Keratinocyte (primary cell): ENCODE data around the gene LHFPL3. TPM values are rescaled to one million over a fixed set of nuclear protein-coding genes. Genes with fewer than 3 reads are reported as not detected.

Experiments used
- DNase-seq: peaks from one replicate; pipeline ENCODE4 v3.0.0-alpha.2; 2011; ENCODE audit warnings: low read depth, missing footprints, low spot score
- FAIRE-seq: peaks from 2 replicates; lab custom pipeline; 2011; peaks lifted over from hg19 to GRCh38; lab: Jason Lieb, UNC
- H2AFZ ChIP-seq: 2 replicates; pipeline ENCODE4 v1.6.0; 2012; ENCODE audit warnings: low read length, control low read depth, inconsistent platforms; ENCODE audit not compliant: control insufficient read depth
- H3K27ac ChIP-seq: 2 replicates; pipeline ENCODE4 v1.5.1; 2011; ENCODE audit warnings: low read length; ENCODE audit not compliant: control insufficient read depth, insufficient read depth
- H3K27me3 ChIP-seq: 3 replicates; pipeline ENCODE4 v1.6.0; 2011; ENCODE audit warnings: low read length; ENCODE audit not compliant: control insufficient read depth, insufficient read depth; ENCODE audit errors: extremely low read depth
- H3K36me3 ChIP-seq, 2 experiments: 2 replicates in 1 of 2; 3 replicates in 1 of 2; pipeline ENCODE4 v1.5.1; 2011; ENCODE audit warnings: low read length in 2 of 2, mild to moderate bottlenecking in 1 of 2; ENCODE audit not compliant: control insufficient read depth in 2 of 2, insufficient read depth in 2 of 2; ENCODE audit errors: extremely low read depth in 1 of 2
- H3K4me1 ChIP-seq: 3 replicates; pipeline ENCODE4 v1.5.1; 2011; ENCODE audit warnings: low read length; ENCODE audit not compliant: control insufficient read depth, insufficient read depth; ENCODE audit errors: extremely low read depth
- H3K4me2 ChIP-seq: 3 replicates; pipeline ENCODE4 v1.6.0; 2011; ENCODE audit warnings: low read depth, low read length; ENCODE audit not compliant: control insufficient read depth, insufficient read depth; ENCODE audit errors: extremely low read depth
- H3K4me3 ChIP-seq, 3 experiments: fragments of 200-600 bp in 1 of 3; sonication (generic) in 1 of 3; 2 replicates in 2 of 3; 3 replicates in 1 of 3; pipeline ENCODE4 v1.5.1; 2011 to 2016; ENCODE audit warnings: low read length in 3 of 3, mild to moderate bottlenecking in 3 of 3, control low read depth in 2 of 3, inconsistent platforms in 1 of 3, low read depth in 1 of 3, mixed read lengths in 1 of 3, mixed run types in 1 of 3, moderate library complexity in 1 of 3; ENCODE audit not compliant: control insufficient read depth in 2 of 3, insufficient read depth in 2 of 3; ENCODE audit errors: extremely low read depth in 1 of 3
- H3K79me2 ChIP-seq: 2 replicates; pipeline ENCODE4 v1.6.0; 2012; ENCODE audit warnings: low read length; ENCODE audit not compliant: control insufficient read depth, insufficient read depth
- H3K9ac ChIP-seq: 3 replicates; pipeline ENCODE4 v1.6.0; 2011; ENCODE audit warnings: low read length; ENCODE audit not compliant: control insufficient read depth, insufficient read depth; ENCODE audit errors: extremely low read depth
- H3K9me1 ChIP-seq: 3 replicates; pipeline ENCODE4 v1.6.0; 2011; ENCODE audit warnings: low read length; ENCODE audit not compliant: control insufficient read depth, insufficient read depth; ENCODE audit errors: extremely low read depth
- H3K9me3 ChIP-seq: 2 replicates; pipeline ENCODE4 v1.5.1; 2012; ENCODE audit warnings: low read depth, low read length; ENCODE audit not compliant: control insufficient read depth
- H4K20me1 ChIP-seq: 3 replicates; pipeline ENCODE4 v1.6.0; 2011; ENCODE audit warnings: low read length; ENCODE audit not compliant: control insufficient read depth, insufficient read depth; ENCODE audit errors: extremely low read depth
- CTCF ChIP-seq, 3 experiments: IDR thresholded peaks in 1 of 3; conservative IDR thresholded peaks in 1 of 3; optimal IDR thresholded peaks in 1 of 3; 2 replicates in 2 of 3; 3 replicates in 1 of 3; pipeline versions ENCODE3 to v1.5.1; 2011; ENCODE audit warnings: low read length in 3 of 3, mild to moderate bottlenecking in 3 of 3, moderate library complexity in 2 of 3, control low read depth in 1 of 3, inconsistent platforms in 1 of 3; ENCODE audit not compliant: insufficient read depth in 2 of 3; ENCODE audit errors: extremely low read depth in 1 of 3
- EZH2 ChIP-seq: IDR thresholded peaks from one replicate; pipeline ENCODE4 v1.6.1; 2012; ENCODE audit warnings: inconsistent platforms, mild to moderate bottlenecking, low read length, moderate library complexity
- dilution Hi-C: fragments of 300-500 bp; cut with MboI; formaldehyde crosslinking; loops from one replicate; pipeline ENCODE4 v1.7.0; 2020; ENCODE audit warnings: low sequenced_read_pairs; ENCODE audit not compliant: extremely low pct_ligation_motif_present
- polyA plus RNA-seq, 5 experiments: library from polyadenylated mRNA; depleted of rRNA in 3 of 5; stranded (reverse) in 3 of 5; stranded (forward) in 1 of 5; unstranded in 1 of 5; fragments of >200 nt; gene quantifications; 1 replicate in 1 of 5; 2 replicates in 3 of 5; 3 replicates in 1 of 5; pipeline versions ENCODE4 v1.2.1 to v1.2.3, GENCODE V29; 2011 to 2012; ENCODE audit warnings: missing spikeins in 2 of 5, low read depth in 1 of 5, low replicate concordance in 1 of 5

The LHFPL3 gene
- polyA plus RNA-seq, 1 donor (not counting 4 experiments of a cell fraction or from before 2014, with no cell fraction given): not detected

GRCh38 chr7:104524853-104525252 lies 196.4 kb downstream of the LHFPL3 start:
- no peak for FAIRE-seq
- H3K4me2 ChIP-seq: no peak overlapping the region

DNA sequence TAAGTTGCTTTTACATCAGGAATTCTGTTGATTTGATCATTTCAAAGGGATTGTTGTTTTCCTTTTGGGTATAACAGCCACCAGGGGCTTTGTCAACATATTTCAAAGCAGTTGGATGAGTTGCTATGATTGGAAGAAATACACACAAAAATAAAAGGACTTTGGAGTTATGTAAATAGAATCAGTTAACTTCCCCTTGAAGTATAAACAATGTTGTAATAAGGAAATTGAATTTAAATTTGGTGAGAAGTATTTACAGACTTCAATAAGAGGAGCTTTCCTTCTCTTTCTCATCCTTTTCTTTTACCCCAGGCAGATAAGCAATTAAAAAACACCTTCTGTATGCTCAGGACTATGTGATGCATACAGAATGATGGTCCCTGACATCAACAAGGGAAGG lies 199.7 kb downstream of the LHFPL3 start:
- no peak overlapping the region for H3K4me2 ChIP-seq
- H3K27ac ChIP-seq: no peak overlapping the region
- dilution Hi-C loops: no loop called here
- DNase-seq (no peak), FAIRE-seq (no peak)
- H3K9ac ChIP-seq: no peak overlapping the region
- H3K36me3 ChIP-seq: no peaks in the 10 kb centered on the region
- no peaks in the 10 kb centered on the region for H3K9me3 ChIP-seq
- TF ChIP-seq CTCF (optimal IDR thresholded peaks at IDR 0.05 in 1 of 3, IDR thresholded peaks at IDR 0.05 in 1 of 3, conservative IDR thresholded peaks at IDR 0.05 in 1 of 3; ENCODE audit: extremely low read depth in 1 of 3, insufficient read depth in 2 of 3, low read length in 3 of 3) (no peak), EZH2 (no peak)
- no peak overlapping the region for H3K4me3 ChIP-seq
- no peaks in the 10 kb centered on the region for H3K9me1 ChIP-seq
- H2AFZ ChIP-seq: no peak overlapping the region
- no peaks in the 10 kb centered on the region for H3K27me3 ChIP-seq
- no peaks in the 10 kb centered on the region for H3K79me2 ChIP-seq
- no peaks in the 10 kb centered on the region for H3K4me1 ChIP-seq
- no peaks in the 10 kb centered on the region for H4K20me1 ChIP-seq

More at GRCh38 chr7:104524853-104525252, 196.4 kb downstream of the LHFPL3 start:
- no peaks in the 10 kb centered on the region for H3K9me3 ChIP-seq
- DNase-seq: no peak
- no peak overlapping the region for H2AFZ ChIP-seq
- no peaks in the 10 kb centered on the region for H3K36me3 ChIP-seq
- no peaks in the 10 kb centered on the region for H3K9me1 ChIP-seq
- no peaks in the 10 kb centered on the region for H3K4me1 ChIP-seq
- no peaks in the 10 kb centered on the region for H4K20me1 ChIP-seq
- no peaks in the 10 kb centered on the region for H3K79me2 ChIP-seq
- dilution Hi-C loops: no loop called here
- H3K27me3 ChIP-seq: no peaks in the 10 kb centered on the region
- no peak overlapping the region for H3K4me3 ChIP-seq
- H3K27ac ChIP-seq: no peak overlapping the region
- TF ChIP-seq CTCF (optimal IDR thresholded peaks at IDR 0.05 in 1 of 3, IDR thresholded peaks at IDR 0.05 in 1 of 3, conservative IDR thresholded peaks at IDR 0.05 in 1 of 3; ENCODE audit: extremely low read depth in 1 of 3, insufficient read depth in 2 of 3, low read length in 3 of 3): no peak
- TF ChIP-seq EZH2: no peak
- no peak overlapping the region for H3K9ac ChIP-seq
